Measurements from ENCODE around the gene BRSK1. TPM values are rescaled to one million over a fixed set of nuclear protein-coding genes. Genes with fewer than 3 reads are reported as not detected.

The BRSK1 gene
- polyA plus RNA-seq, 10 donors, result 5.0 to 10.9 (median 8.0) TPM

DNA sequence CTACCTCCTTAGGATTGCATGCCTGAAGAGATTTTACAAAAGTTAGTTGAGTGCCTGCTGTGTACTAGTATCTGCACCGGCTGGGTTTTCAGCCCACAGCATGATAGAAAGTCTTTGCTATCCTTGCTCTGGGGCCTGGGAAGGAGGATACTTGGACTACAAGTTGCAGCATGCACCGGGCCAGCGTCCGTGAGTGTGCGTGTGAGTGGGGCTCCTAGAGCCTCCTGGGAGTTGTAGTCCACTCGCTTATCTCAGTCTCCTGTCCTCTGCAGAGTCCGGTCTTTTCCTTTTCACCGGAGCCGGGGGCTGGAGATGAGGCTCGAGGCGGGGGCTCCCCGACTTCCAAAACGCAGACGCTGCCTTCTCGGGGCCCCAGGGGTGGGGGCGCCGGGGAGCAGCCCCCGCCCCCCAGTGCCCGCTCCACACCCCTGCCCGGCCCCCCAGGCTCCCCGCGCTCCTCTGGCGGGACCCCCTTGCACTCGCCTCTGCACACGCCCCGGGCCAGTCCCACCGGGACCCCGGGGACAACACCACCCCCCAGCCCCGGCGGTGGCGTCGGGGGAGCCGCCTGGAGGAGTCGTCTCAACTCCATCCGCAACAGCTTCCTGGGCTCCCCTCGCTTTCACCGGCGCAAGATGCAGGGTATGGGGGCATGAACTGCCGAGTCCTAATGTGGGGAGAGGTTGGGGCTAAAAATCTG, 20.6 kb downstream of the BRSK1 start:
- DNase-seq, result no peak

- DNase-seq, result no peak
Measured at GRCh38 chr19:55304980-55305379, 21.2 kb downstream of the BRSK1 start.

DNA sequence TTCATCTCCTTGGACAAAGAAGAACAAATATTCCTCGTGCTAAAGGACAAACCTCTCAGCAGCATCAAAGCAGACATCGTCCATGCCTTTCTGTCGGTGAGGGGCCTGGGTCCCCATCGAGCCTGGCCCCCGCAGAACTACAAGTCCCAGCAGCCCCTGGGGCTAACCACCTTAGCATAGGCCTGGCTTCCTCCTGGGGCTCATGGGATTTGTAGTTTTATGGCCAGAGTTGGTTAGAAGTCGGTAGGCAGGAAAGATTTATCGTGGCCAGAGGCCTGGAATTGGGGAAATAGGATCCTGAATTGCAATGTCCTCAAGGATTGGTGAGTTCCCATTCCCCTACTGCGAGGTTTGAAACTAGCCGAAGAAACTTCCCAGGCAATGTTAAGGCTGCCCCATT, 21.7 kb downstream of the BRSK1 start:
- peak in 2 of 3 donors; percentile 23 to 62 for DNase-seq

- no peak for DNase-seq
Measured at GRCh38 chr19:55305983-55306562, 22.3 kb downstream of the BRSK1 start.

DNA sequence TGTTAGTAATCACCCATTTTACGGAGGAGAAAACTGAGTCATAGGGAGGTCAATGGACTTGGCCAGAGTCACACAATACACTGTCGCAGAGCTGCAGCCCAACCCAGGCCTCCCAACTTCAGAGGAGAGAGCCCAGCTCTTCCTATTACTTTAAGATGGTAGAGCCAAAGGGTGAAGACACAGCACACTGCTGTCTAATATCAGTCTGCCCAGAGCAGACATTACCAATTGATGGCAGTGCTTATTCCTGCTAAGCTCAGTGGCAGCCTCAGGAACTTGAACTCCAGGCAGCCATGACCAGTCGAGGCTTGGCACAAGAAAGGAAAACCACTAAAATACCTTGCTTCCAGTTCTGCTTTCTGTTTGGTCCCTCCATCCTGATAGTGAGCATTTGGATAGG, 22.9 kb downstream of the BRSK1 start:
- no peak for DNase-seq

DNA sequence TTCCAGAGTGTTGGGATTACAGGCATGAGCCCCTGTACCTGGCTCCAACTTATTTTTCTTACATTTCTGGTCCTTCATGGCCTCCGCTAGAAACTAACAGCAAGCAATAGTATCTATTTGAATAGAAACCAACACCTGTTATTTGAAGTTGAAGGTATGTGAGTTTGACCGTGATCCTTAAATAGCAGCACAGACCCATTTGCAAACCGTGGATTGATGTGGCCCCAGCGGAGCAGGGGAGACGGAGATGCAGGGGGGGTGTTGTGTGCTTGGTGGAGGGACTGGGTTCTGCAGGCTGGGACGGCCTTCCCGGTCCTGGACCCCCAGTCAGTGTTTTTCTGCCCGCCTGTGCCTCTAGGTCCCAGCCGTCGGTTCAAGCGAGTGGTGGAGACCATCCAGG, 24.5 kb downstream of the BRSK1 start:
- no peak for DNase-seq

GRCh38 chr19:55309448-55309847, 25.7 kb downstream of the BRSK1 start:
- no peak for DNase-seq

DNA sequence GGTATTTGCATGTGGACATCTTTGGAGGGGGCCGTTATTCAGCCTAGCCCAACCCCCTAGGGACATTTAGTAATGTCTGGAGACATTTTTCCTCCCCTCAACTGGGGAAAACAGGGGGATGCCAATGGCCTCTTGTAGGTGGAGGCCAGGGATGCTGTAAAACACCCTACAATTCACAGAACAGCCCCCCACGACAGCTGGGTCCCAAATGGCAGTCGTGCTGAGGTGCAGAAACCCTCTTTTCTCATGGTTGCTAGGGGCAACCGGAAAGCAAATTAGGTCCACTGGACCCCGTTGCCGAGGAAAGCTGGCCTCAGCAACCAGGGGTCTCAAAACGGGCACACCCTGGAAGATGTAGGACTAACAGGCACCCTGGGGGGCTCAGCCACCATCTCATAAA, 26.7 kb downstream of the BRSK1 start:
- no peak for DNase-seq

GRCh38 chr19:55311397-55311796, 27.6 kb downstream of the BRSK1 start:
- no peak for DNase-seq

DNA sequence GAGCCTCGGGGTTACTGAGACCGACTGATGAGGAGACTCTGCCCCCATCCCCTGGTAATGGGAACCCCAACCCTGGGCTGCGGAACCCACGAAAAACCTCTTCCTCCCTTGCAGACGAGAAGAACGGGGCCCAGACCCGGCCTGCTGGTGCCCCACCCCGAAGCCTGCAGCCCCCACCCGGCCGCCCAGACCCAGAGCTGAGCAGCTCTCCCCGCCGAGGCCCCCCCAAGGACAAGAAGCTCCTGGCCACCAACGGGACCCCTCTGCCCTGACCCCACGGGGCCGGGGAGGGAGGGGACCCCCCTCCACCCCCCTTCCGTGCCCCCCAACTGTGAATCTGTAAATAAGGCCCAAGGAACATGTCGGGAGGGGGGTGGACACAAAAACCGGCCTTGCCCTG, 28.0 kb downstream of the BRSK1 start:
- no peak for DNase-seq

- no peak for DNase-seq
Measured at GRCh38 chr19:55312621-55313512, 29.1 kb downstream of the BRSK1 start.

DNA sequence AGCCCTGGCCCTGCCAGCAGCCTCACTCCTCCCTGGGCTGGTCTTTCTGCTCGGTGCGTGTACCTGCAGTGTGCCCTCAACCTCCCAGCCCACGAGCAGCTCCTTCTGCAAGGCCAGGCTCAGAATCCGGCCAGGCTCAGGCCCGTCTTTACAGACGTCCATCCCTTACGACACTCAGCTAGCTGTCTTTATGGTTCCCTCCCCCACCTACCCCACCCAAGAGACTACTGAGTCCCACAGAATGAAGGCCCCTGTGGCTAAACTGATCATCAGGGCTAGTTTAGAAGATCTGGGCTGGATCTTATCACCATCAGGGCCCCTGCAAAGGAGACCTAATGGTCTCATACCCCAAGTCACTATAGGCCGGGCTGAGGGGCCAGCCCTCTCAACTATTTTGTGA, 30.6 kb downstream of the BRSK1 start:
- DNase-seq, result no peak

DNA sequence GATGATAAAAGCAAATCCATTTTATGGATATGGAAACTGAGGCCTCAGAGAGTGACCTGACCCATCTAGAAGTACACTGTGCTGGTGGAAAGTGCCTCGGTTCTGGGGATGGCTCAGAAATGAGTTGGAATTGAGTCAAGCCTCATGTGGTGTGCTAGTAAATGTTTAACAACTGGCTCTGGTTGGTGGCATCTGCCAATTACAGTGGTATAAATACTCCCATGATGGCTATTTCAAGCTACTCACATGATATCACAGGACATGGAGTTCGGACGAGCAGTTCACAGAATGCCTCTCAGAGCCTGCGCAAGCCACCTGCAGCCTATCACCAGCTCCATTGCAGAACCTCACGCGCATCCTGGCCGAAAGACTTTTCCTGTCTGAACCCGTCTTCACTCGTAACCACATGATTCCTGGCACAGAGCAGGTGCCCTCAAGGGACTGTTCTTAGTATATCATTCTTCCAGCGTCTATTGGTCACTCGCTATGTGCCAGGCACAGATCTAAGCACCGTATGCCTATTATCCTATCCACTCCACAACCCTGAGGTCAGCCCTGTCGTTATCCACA, 32.2 kb downstream of the BRSK1 start:
- DNase-seq, result no peak

- DNase-seq, result no peak
Measured at GRCh38 chr19:55316646-55317045, 32.8 kb downstream of the BRSK1 start.

- DNase-seq, result no peak
Measured at GRCh38 chr19:55319785-55320184, 36.0 kb downstream of the BRSK1 start.

DNA sequence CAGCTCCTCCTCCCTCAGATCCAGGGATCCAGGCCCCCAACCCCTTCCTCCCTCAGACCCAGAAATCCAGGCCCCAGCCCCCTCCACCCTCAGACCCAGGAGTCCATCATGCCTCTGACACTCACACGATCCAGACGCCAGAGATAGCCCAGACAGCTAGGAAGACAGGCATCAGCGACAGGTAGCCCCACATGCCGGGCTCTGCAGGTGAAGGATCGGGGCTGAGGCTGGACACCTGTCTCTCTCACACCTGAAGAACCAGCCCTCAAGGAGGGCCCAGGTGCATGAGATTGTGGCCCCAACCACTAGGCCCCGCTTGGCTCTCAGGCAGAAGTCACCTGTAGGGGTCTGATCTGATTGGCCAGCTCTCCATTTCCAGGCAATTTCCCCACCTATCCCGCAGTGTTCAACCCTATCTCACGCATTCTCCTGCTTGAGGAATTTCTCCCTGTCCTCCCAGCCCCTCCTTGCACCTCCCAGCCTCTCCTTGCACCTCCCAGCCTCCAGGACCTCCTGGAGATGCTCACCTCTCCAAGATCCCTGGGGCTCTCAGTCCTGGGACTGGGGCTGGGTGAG, 37.1 kb downstream of the BRSK1 start:
- no peak for DNase-seq

DNA sequence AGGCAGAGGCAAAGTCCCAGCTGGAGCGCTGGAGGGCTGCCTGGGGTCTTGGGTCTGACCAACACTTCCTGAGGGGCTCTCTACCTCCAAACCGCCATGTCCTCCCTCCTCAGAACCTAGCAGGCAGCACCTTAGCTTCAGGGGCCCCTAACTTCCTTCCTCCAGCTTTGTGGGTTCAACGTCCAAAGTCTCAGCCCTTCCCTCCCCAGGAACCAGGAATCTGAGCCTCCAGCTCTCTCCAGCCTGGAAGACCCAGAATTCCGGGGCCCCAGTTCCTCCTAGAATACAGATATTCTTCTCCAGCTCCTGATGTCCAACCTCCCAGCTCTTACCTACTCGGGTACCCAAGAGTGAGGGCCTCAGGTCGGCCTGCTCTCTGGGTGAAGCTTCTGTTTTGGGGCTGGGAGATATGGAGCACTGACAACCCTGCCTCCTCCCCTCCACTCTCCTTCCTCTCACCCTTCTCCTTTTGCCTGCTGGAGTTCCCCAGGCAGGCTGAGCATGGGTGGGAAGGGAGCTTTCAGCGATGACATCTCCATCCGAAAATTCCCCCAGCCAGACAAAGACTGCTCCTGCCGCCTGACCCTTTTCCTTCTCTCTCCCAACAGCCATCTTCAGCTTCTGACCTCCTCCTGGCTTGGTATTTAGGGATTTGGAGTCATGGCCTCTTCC, 37.8 kb downstream of the BRSK1 start:
- no peak for DNase-seq

- no peak for DNase-seq
Measured at GRCh38 chr19:55322204-55322885, 38.5 kb downstream of the BRSK1 start.

- no peak for DNase-seq
Measured at GRCh38 chr19:55324662-55325061, 40.9 kb downstream of the BRSK1 start.

DNA sequence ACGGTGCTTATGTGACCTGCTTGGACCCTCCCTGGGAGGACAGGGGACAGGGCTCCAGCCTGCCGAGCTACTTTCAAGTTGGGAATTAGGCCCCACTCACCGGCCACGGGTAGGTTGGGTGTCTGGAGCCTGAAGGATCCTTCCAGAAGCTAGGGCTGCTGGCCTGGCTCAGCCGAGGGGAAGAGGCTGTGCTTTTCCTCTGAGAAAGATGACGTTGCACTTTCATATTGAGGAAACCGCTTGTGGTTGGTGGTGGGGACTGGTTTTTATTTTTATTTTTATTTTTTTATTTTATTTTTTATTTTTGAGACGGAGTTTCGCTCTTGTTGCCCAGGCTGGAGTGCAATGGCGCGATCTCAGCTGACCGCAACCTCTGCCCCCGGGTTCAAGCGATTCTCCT, 41.4 kb downstream of the BRSK1 start, which contains the start of gene TMEM150B:
Gene TMEM150B, minus strand, starts transcription at position 170 of the 400 bp plus-strand sequence. CDS start 4,305 bp downstream, outside the sequence.
- no peak for DNase-seq
